Peyer's patch (tissue), 4 donors: ENCODE measurements around the gene ATP13A3. TPM values are rescaled to one million over a fixed set of nuclear protein-coding genes. Genes with fewer than 3 reads are reported as not detected.
A peak's percentile ranks its signal among the peaks of the same experiment; 100 is the strongest.

Source experiments
- DNase-seq, 3 donors: peaks; one replicate each; pipeline ENCODE4 v3.0.0-alpha.2; 2017 to 2019
- H3K27ac ChIP-seq, 4 donors: fragments of 200-600 bp; sonication (generic); one replicate each; pipeline ENCODE4 v1.5.1; 2016 to 2019
- H3K27me3 ChIP-seq, 2 donors: fragments of 200-600 bp; sonication (generic); one replicate each; pipeline ENCODE4 v1.5.1; 2019
- H3K36me3 ChIP-seq, 3 donors: fragments of 200-600 bp; sonication (generic); one replicate each; pipeline ENCODE4 v1.5.1; 2016 to 2019
- H3K4me1 ChIP-seq, 4 donors: fragments of 200-600 bp; sonication (generic); one replicate each; pipeline ENCODE4 v1.5.1; 2016 to 2019
- H3K4me3 ChIP-seq, 4 donors: fragments of 200-600 bp; sonication (generic); 1 replicate in 3 of 4; 2 replicates in 1 of 4; pipeline ENCODE4 v1.5.1; 2016 to 2019; ENCODE audit warnings: mild to moderate bottlenecking in 1 of 4
- H3K9me3 ChIP-seq, 4 donors: fragments of 200-600 bp; sonication (generic); one replicate each; pipeline ENCODE4 v1.5.1; 2016 to 2019; ENCODE audit warnings: mild to moderate bottlenecking in 1 of 4
- CTCF ChIP-seq, 6 experiments: fragments of 450-650 bp in 4 of 6; fragments of 200-600 bp in 2 of 6; sonication (generic) in 1 of 6; IDR thresholded peaks; one replicate each; pipeline ENCODE4 v1.5.1; 2017 to 2019; ENCODE audit warnings: antibody characterized with exemption in 6 of 6, mild to moderate bottlenecking in 3 of 6, moderate library complexity in 1 of 6
- POLR2A ChIP-seq, 2 donors: fragments of 450-650 bp; IDR thresholded peaks; one replicate each; pipeline ENCODE4 v1.5.1; 2017; ENCODE audit warnings: antibody characterized with exemption in 2 of 2, mild to moderate bottlenecking in 2 of 2, moderate library complexity in 2 of 2
- total RNA-seq, 4 donors: library from RNA; depleted of rRNA; stranded (reverse); fragments of >200 nt; gene quantifications; one replicate each; pipeline ENCODE4 v1.1.0, GENCODE V29; 2016

The ATP13A3 gene
- total RNA-seq, 4 donors from 2014 or later: 54.3 to 67.2 (median 58.2) TPM

DNA sequence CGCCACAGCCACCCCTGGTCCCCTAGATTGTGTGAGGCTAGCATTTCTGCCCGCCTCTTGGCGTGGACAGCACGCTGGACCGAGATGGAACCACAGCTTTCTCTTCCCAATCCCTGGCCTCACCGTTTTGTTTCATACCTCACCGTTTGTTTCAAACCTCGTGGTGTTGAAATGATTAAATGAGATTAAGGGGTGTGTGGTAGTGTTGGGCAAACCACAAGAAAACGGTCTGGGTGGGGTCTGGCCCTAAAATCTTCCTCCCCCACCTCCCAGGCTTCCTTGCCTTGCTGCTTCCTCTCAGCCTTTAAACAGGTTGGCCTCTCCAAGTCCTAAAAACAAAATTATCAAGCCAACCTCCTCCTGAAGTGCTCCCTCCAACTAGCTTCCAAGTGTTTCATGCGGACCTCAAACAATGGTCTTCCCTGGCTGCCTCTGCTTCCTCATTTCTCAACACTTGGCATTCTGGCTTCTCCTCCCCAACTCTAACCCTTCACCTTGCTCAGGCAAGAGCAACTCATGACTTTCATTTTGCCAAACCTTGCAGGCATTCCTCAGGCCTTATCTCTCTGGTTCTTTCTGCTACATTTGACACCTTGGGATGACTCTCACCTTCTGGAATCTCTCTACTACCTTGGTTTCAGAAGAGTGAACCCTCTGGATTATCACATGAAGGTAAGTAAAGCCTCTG is 1.4 kb upstream of the ATP13A3 start:
- Histone ChIP-seq H3K27ac (peak overlapping the region in 3 of 4 donors; percentile 88 to 95 (median 90)), H3K4me3 (peak overlapping the region; percentile 65 to 87 (median 76)), H3K9me3 (no peaks in the 10 kb centered on the region), H3K36me3 (no peaks in the 10 kb centered on the region), H3K27me3 (no peaks in the 10 kb centered on the region), H3K4me1 (peaks cover 0 to 19% (median 1%) of the 10 kb centered on the region in 4 donors)
- no peak for TF ChIP-seq POLR2A (IDR thresholded peaks at IDR 0.05)
- no peak for TF ChIP-seq CTCF (IDR thresholded peaks at IDR 0.05)
- no peak for DNase-seq

DNA sequence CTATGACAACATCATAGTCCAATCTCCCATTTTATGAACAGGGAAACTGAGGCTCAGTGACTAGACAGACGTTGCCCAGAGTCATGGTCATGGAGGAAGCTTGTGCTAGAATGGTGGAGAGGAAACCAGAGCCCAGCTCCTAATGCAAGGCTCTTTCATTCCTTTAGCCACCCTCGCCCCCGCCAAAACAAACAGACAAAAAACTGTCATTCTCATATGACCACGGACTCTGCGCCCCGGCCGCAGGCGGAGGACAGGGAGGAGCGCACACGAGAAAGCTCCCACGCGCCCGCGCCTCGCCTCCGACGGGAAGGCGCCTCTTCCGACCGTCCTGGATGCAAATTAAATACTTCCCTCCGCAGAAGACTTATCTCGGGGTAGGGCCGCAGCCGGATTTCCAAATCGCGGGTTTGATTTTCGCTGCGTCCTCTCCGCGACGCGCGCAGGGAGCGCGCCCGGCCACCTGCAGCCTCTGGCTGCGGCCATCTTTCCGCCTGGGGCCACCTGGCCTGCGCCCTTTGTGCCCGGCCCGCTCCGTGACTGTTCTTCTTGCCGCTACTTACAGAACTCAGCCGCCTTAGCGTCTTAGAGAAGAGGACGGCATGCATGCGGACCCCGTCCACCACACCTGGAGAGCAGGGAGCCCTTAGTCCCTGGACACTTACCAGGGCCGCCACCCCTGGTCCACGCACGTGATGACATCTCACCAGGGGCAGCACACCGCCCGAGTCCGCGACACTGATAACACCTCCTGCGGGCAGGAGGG is 670 bp upstream of the ATP13A3 start:
- no peaks in the 10 kb centered on the region for H3K27me3 ChIP-seq
- peaks cover 0 to 19% (median 1%) of the 10 kb centered on the region in 4 donors for H3K4me1 ChIP-seq
- H3K27ac ChIP-seq: peak overlapping the region; percentile 88 to 95 (median 92)
- no peaks in the 10 kb centered on the region for H3K36me3 ChIP-seq
- peak; percentile 53 to 69 (median 65) for DNase-seq
- peak overlapping the region; percentile 65 to 87 (median 76) for H3K4me3 ChIP-seq
- no peak for TF ChIP-seq POLR2A (IDR thresholded peaks at IDR 0.05)
- no peak for TF ChIP-seq CTCF (IDR thresholded peaks at IDR 0.05)
- H3K9me3 ChIP-seq: no peaks in the 10 kb centered on the region

GRCh38 chr3:194485881-194486539 is 792 bp downstream of the ATP13A3 start:
- no peak for TF ChIP-seq POLR2A (IDR thresholded peaks at IDR 0.05)
- peak in 3 of 6 experiments; percentile 13 to 24 (median 19) for TF ChIP-seq CTCF (IDR thresholded peaks at IDR 0.05)
- DNase-seq: peak; percentile 56 to 66 (median 65)
- Histone ChIP-seq H3K27ac (peak overlapping the region; percentile 88 to 95 (median 92)), H3K27me3 (no peaks in the 10 kb centered on the region), H3K9me3 (no peaks in the 10 kb centered on the region), H3K4me1 (peaks cover 0 to 31% (median 1%) of the 10 kb centered on the region in 4 donors), H3K4me3 (peak overlapping the region; percentile 65 to 87 (median 76)), H3K36me3 (no peaks in the 10 kb centered on the region)

- no peaks in the 10 kb centered on the region for H3K36me3 ChIP-seq
- H3K4me1 ChIP-seq: peaks cover 0 to 35% (median 1%) of the 10 kb centered on the region in 4 donors
- DNase-seq: no peak
- peak overlapping the region; percentile 88 to 95 (median 92) for H3K27ac ChIP-seq
- peak overlapping the region; percentile 65 to 87 (median 76) for H3K4me3 ChIP-seq
- TF ChIP-seq CTCF (IDR thresholded peaks at IDR 0.05) (no peak), POLR2A (IDR thresholded peaks at IDR 0.05) (no peak)
- H3K27me3 ChIP-seq: no peaks in the 10 kb centered on the region
- no peaks in the 10 kb centered on the region for H3K9me3 ChIP-seq
Observed at GRCh38 chr3:194485468-194485880, 1.3 kb downstream of the ATP13A3 start.

DNA sequence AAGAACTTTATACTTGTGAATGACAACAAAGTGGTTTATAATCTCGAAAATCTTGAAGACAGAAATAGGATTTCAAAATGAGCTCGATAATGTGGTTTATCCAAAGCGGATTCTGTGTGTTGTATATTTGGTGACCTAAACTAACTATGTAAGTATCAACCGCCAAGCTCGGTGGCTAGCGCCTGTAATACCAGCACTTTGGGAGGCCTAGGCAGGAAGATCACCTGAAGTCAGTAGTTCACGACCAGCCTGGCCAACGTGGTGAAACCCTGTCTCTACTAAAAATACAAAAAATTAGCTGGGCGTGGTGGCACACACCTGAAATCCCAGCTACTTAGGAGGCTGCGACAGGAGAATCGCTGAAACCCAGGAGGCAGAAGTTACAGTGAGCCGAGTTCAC is 2.2 kb downstream of the ATP13A3 start:
- DNase-seq: no peak
- no peaks in the 10 kb centered on the region for H3K9me3 ChIP-seq
- peaks cover 0 to 35% (median 1%) of the 10 kb centered on the region in 4 donors for H3K4me1 ChIP-seq
- TF ChIP-seq POLR2A (IDR thresholded peaks at IDR 0.05) (no peak), CTCF (IDR thresholded peaks at IDR 0.05) (no peak)
- H3K27ac ChIP-seq: no peak overlapping the region
- no peaks in the 10 kb centered on the region for H3K36me3 ChIP-seq
- no peak overlapping the region for H3K4me3 ChIP-seq
- no peaks in the 10 kb centered on the region for H3K27me3 ChIP-seq
